ENCODE data around the gene CYB5R3.

DNA sequence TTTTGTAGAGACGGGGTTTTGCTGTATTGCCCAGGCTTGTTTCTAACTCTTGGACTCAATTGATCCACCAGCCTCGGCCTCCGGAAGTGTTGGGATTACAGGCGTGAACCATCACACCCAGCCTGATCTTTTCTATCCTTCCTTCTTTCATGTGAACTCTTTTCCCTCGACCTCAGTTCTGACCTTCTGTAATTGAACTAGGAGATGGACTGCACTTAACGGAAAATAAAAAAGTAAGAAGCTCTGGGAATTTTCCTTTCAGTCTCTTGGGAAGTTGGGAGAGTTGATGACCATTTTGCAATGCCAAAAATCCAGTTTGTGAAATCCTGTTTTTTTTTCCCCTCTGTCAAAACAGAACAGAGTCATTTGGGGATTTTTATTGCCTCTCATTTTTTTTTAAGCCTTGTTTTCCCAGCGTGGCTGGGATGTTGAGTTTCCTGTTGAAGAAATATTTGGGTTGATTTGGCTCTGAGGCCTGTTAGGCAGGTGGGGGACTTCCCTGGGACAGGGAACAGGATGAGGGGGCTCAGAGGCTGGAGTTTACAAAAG is 26.9 kb upstream of the CYB5R3 start:
- TF ChIP-seq, protein P1, sequence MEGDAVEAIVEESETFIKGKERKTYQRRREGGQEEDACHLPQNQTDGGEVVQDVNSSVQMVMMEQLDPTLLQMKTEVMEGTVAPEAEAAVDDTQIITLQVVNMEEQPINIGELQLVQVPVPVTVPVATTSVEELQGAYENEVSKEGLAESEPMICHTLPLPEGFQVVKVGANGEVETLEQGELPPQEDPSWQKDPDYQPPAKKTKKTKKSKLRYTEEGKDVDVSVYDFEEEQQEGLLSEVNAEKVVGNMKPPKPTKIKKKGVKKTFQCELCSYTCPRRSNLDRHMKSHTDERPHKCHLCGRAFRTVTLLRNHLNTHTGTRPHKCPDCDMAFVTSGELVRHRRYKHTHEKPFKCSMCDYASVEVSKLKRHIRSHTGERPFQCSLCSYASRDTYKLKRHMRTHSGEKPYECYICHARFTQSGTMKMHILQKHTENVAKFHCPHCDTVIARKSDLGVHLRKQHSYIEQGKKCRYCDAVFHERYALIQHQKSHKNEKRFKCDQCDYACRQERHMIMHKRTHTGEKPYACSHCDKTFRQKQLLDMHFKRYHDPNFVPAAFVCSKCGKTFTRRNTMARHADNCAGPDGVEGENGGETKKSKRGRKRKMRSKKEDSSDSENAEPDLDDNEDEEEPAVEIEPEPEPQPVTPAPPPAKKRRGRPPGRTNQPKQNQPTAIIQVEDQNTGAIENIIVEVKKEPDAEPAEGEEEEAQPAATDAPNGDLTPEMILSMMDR (conservative IDR thresholded peaks at IDR 0.05 in 1 of 2, IDR thresholded peaks at IDR 0.05 in 1 of 2; ENCODE audit: low read depth in 1 of 2, low read length in 2 of 2) = no peak
- TF ChIP-seq EZH2 (IDR thresholded peaks at IDR 0.05; ENCODE audit: low read length, missing control alignments) = no peak
